ENCODE measurements around the gene NSMCE3. TPM values are rescaled to one million over a fixed set of nuclear protein-coding genes. Genes with fewer than 3 reads are reported as not detected.

NSMCE3 gene
- total and polyA plus RNA-seq, 4 donors: 2.3 to 3.3 (median 2.8) TPM

DNA sequence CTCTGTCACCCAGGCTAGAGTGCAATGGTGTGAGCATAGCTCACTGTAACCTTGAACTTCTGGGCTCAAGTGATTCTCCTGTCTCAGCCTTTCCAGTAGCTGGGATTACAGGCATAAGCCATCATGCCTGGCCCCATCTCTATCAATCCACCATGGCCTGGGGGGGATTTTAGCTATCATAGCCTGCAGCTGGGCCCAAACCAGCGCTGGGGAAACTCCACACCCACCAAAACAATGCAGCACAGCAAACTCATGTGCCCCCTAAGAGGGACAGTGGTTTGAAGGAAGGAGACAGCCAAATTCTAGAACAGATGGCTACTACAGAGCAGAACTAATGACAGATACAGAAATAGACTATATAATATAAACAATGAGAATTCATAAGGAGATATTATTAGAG, 13.8 kb upstream of the NSMCE3 start:
- Histone ChIP-seq H3K27me3 (ENCODE audit: control insufficient read depth in 4 of 4, insufficient read depth in 4 of 4, low read length in 3 of 4) (peaks cover 0 to 2% (median 0%) of the 10 kb centered on the region in 4 donors), H3K27ac (ENCODE audit: low read depth in 1 of 2, low read length in 2 of 2) (no peak overlapping the region), H3K36me3 (ENCODE audit: control insufficient read depth in 4 of 4, insufficient read depth in 3 of 4, low read depth in 1 of 4, low read length in 3 of 4) (no peaks in the 10 kb centered on the region), H3K9me3 (ENCODE audit: control insufficient read depth in 4 of 4, low read length in 3 of 4) (no peaks in the 10 kb centered on the region), H3K9ac (ENCODE audit: low read depth in 1 of 2, low read length in 2 of 2) (no peak overlapping the region), H3K4me1 (ENCODE audit: control insufficient read depth in 4 of 4, insufficient read depth in 4 of 4, low read length in 3 of 4) (no peaks in the 10 kb centered on the region), H3K4me3 (ENCODE audit: low read depth in 1 of 3, low read length in 3 of 3) (no peak overlapping the region)
- 54% methylated on average over 1 of the region's 1 CpG for WGBS
- no peak for DNase-seq (ENCODE audit: low spot score)
- TF ChIP-seq SP1 (IDR thresholded peaks at IDR 0.05) (no peak), RAD21 (IDR thresholded peaks at IDR 0.05) (no peak), HNF4G (IDR thresholded peaks at IDR 0.05) (no peak), HNF4A (conservative IDR thresholded peaks at IDR 0.05) (no peak), YY1 (IDR thresholded peaks at IDR 0.05) (no peak), JUND (IDR thresholded peaks at IDR 0.05) (no peak), GABPA (IDR thresholded peaks at IDR 0.05 in 1 of 2, conservative IDR thresholded peaks at IDR 0.05 in 1 of 2) (no peak), NR2F2 (IDR thresholded peaks at IDR 0.05) (no peak), FOXA1 (IDR thresholded peaks at IDR 0.05) (no peak), FOXA2 (IDR thresholded peaks at IDR 0.05) (no peak)
- TF ChIP-seq, protein P1, sequence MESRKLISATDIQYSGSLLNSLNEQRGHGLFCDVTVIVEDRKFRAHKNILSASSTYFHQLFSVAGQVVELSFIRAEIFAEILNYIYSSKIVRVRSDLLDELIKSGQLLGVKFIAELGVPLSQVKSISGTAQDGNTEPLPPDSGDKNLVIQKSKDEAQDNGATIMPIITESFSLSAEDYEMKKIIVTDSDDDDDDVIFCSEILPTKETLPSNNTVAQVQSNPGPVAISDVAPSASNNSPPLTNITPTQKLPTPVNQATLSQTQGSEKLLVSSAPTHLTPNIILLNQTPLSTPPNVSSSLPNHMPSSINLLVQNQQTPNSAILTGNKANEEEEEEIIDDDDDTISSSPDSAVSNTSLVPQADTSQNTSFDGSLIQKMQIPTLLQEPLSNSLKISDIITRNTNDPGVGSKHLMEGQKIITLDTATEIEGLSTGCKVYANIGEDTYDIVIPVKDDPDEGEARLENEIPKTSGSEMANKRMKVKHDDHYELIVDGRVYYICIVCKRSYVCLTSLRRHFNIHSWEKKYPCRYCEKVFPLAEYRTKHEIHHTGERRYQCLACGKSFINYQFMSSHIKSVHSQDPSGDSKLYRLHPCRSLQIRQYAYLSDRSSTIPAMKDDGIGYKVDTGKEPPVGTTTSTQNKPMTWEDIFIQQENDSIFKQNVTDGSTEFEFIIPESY (IDR thresholded peaks at IDR 0.05): no peak
- TF ChIP-seq, protein P2, sequence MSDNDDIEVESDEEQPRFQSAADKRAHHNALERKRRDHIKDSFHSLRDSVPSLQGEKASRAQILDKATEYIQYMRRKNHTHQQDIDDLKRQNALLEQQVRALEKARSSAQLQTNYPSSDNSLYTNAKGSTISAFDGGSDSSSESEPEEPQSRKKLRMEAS (IDR thresholded peaks at IDR 0.05): no peak
- TF ChIP-seq, protein P3, sequence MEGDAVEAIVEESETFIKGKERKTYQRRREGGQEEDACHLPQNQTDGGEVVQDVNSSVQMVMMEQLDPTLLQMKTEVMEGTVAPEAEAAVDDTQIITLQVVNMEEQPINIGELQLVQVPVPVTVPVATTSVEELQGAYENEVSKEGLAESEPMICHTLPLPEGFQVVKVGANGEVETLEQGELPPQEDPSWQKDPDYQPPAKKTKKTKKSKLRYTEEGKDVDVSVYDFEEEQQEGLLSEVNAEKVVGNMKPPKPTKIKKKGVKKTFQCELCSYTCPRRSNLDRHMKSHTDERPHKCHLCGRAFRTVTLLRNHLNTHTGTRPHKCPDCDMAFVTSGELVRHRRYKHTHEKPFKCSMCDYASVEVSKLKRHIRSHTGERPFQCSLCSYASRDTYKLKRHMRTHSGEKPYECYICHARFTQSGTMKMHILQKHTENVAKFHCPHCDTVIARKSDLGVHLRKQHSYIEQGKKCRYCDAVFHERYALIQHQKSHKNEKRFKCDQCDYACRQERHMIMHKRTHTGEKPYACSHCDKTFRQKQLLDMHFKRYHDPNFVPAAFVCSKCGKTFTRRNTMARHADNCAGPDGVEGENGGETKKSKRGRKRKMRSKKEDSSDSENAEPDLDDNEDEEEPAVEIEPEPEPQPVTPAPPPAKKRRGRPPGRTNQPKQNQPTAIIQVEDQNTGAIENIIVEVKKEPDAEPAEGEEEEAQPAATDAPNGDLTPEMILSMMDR (IDR thresholded peaks at IDR 0.05; ENCODE audit: low read depth, low read length, missing input control): no peak
- TF ChIP-seq, protein P4, sequence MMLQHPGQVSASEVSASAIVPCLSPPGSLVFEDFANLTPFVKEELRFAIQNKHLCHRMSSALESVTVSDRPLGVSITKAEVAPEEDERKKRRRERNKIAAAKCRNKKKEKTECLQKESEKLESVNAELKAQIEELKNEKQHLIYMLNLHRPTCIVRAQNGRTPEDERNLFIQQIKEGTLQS (IDR thresholded peaks at IDR 0.05): no peak

DNA sequence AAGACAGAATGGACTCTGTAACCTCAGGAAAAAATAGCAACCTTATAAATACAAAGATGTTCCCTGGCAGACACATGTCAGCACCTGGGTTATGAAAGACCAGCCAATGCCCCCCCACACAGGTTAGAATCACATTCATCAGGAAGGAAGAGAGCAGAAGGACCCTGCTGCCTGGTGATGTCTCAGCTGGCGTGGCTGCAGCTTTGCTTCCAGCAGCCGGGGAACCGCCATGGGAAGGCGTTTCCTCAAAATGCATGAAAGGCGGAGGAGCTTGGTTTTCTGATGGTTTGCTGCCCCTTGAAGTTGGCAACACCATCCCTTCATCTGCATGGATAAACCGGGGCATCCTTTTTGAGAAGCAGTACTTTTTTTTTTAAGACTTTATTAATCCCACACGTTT, 10.9 kb upstream of the NSMCE3 start:
- peaks cover 0 to 2% (median 0%) of the 10 kb centered on the region in 4 donors for H3K27me3 ChIP-seq (ENCODE audit: control insufficient read depth in 4 of 4, insufficient read depth in 4 of 4, low read length in 3 of 4)
- TF ChIP-seq SP1 (IDR thresholded peaks at IDR 0.05) (no peak), FOXA2 (IDR thresholded peaks at IDR 0.05) (no peak), YY1 (IDR thresholded peaks at IDR 0.05) (no peak), HNF4A (conservative IDR thresholded peaks at IDR 0.05) (no peak), RXRA (IDR thresholded peaks at IDR 0.05) (no peak), JUND (IDR thresholded peaks at IDR 0.05) (no peak), GABPA (IDR thresholded peaks at IDR 0.05 in 1 of 2, conservative IDR thresholded peaks at IDR 0.05 in 1 of 2) (no peak), FOXA1 (IDR thresholded peaks at IDR 0.05) (no peak), HNF4G (IDR thresholded peaks at IDR 0.05) (no peak), NR2F2 (IDR thresholded peaks at IDR 0.05) (no peak), TAF1 (conservative IDR thresholded peaks at IDR 0.05) (no peak)
- TF ChIP-seq, protein P1 (IDR thresholded peaks at IDR 0.05): no peak
- TF ChIP-seq, protein P5, sequence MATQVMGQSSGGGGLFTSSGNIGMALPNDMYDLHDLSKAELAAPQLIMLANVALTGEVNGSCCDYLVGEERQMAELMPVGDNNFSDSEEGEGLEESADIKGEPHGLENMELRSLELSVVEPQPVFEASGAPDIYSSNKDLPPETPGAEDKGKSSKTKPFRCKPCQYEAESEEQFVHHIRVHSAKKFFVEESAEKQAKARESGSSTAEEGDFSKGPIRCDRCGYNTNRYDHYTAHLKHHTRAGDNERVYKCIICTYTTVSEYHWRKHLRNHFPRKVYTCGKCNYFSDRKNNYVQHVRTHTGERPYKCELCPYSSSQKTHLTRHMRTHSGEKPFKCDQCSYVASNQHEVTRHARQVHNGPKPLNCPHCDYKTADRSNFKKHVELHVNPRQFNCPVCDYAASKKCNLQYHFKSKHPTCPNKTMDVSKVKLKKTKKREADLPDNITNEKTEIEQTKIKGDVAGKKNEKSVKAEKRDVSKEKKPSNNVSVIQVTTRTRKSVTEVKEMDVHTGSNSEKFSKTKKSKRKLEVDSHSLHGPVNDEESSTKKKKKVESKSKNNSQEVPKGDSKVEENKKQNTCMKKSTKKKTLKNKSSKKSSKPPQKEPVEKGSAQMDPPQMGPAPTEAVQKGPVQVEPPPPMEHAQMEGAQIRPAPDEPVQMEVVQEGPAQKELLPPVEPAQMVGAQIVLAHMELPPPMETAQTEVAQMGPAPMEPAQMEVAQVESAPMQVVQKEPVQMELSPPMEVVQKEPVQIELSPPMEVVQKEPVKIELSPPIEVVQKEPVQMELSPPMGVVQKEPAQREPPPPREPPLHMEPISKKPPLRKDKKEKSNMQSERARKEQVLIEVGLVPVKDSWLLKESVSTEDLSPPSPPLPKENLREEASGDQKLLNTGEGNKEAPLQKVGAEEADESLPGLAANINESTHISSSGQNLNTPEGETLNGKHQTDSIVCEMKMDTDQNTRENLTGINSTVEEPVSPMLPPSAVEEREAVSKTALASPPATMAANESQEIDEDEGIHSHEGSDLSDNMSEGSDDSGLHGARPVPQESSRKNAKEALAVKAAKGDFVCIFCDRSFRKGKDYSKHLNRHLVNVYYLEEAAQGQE (IDR thresholded peaks at IDR 0.05): no peak
- WGBS: 65% methylated on average over 7 of the region's 7 CpGs
- H3K36me3 ChIP-seq (ENCODE audit: control insufficient read depth in 4 of 4, insufficient read depth in 3 of 4, low read depth in 1 of 4, low read length in 3 of 4): no peaks in the 10 kb centered on the region
- no peak overlapping the region for H3K27ac ChIP-seq (ENCODE audit: low read depth in 1 of 2, low read length in 2 of 2)
- H3K9me3 ChIP-seq (ENCODE audit: control insufficient read depth in 4 of 4, low read length in 3 of 4): no peaks in the 10 kb centered on the region
- no peak overlapping the region for H3K9ac ChIP-seq (ENCODE audit: low read depth in 1 of 2, low read length in 2 of 2)
- no peaks in the 10 kb centered on the region for H3K4me1 ChIP-seq (ENCODE audit: control insufficient read depth in 4 of 4, insufficient read depth in 4 of 4, low read length in 3 of 4)
- DNase-seq (ENCODE audit: low spot score): no peak
- no peak overlapping the region for H3K4me3 ChIP-seq (ENCODE audit: low read depth in 1 of 3, low read length in 3 of 3)
